HG03097 (cell line): ENCODE results near the gene STARD13.
A peak's percentile ranks its signal among the peaks of the same experiment; 100 is the strongest.

ENCODE experiments used
- ATAC-seq: cut with Tn5 transposase; IDR thresholded peaks from one replicate; pipeline ENCODE4 v1.9.1; 2021; ENCODE audit not compliant: unreplicated experiment, low FRiP score

The STARD13 gene

GRCh38 chr13:33205804-33206221, 79.7 kb downstream of the STARD13 start:
- ATAC-seq, result no peak

DNA sequence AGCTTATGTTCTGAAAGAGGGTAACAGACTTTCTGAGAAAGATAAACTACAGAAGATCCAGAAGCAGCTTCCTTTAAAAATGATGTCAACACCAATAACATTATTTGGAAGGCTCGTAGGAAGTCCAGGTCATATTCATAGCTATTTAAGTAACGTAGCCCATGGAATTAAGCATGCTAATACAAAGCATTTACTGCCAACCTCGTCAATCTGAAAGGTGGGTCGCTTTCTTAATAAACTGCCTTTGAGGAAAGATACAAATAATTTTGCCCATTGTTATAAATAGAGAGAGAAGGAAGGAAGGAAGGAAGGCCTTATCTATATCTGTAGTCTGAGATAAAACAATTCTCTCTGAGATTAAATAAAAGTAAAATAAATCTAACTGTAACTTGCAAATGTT, 80.3 kb downstream of the STARD13 start:
- ATAC-seq, result no peak

- ATAC-seq, result peak; percentile 38
These were observed 81.2 kb downstream of the STARD13 start for GRCh38 chr13:33204130-33204927.

DNA sequence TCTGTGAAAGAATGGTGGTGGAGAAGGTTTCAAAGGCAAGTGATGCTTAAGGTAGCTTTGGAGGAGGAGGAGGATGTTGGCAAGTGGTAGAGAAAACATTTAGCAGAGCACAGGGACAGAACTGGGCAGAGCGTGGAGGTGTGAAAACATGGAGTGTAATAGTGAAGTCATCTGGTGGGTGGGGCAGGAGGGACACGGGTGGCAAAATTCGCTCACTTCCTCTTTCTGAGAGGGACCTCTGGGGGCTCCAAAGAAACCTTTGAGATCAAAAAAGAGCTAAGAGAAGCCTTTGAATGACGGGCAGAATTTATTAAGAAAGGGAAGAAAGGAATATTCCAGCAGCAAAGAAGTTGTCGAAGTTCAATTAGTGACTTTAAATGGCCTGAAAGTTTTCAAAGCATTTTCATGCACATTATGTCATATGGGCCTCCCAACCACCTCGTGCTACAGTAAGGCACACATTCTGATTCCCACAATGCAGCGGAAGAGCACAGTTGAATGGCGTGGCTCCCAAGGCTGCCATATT, 82.8 kb downstream of the STARD13 start:
- no peak for ATAC-seq

DNA sequence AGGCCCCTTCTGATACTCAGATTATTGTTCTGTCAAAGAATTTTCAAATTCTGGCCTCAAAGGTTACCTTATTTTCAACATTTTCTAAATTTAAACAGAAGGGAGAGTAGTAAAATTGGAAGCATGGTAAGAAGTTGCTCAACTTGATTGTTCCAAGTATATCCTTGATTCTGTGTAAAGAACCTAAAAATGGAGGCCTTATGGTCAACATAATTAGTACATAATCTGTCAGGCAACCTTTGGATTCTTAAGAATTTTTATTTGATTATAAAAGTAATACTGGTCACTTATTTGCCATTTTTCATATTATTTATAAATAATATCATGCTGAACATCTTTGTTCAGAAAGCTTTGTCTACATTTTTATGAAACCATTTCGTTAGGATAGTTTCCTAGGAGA, 83.9 kb downstream of the STARD13 start:
- no peak for ATAC-seq

GRCh38 chr13:33199289-33199850, 86.2 kb downstream of the STARD13 start:
- no peak for ATAC-seq

GRCh38 chr13:33197541-33197971, 88.0 kb downstream of the STARD13 start:
- ATAC-seq, result no peak

DNA sequence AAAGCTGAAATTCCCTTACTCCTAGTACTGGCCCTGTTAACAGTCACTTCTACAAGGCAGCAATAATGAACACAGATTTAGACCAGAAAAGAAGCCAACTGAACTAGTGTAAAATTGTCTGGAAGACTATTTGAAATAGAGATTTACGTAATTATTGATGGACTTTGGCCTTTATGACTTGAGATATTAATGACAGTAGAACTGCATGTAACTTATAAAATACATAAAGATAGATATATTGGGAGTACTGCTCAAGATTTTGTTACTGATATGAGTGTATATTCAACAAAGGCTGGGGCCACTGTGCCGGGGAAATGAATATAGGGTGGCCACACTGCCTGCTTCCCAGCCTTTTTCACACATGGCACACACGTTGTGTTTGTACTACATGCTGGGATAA, 88.8 kb downstream of the STARD13 start:
- ATAC-seq, result no peak

DNA sequence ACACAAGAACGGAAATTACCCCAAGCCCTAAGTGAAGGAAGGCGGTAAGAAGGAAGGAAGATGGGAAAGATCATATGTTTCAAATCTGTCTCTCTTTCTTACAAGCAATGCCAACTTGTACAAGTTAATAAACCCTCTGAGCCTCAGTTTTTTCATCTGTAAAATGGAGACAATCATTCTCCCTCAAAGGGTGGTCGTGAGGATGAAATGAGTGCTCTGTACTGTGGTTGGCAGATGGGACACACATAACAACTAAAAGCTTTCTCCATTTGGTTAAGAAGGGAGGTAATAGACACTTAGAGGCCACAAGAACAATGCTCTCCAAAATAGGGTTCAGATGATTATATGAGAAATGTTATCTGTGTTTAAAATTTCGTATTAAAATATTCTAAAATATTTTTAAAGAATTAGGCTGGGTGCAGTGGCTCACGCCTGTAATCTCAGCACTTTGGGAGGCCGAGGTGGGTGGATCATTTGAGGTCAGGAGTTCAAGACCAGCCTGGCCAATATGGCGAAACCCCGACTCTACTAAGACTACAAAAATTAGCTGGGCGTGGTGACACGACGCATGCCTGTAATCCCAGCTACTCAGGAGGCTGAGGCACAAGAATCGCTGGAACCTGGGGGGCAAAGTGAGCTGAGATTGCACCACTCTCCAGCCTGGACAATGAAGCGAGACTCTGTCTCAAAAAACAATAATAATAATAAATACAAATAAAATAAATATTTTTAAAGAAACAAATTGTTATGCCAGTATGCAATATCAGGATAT, 89.7 kb downstream of the STARD13 start:
- ATAC-seq, result no peak

DNA sequence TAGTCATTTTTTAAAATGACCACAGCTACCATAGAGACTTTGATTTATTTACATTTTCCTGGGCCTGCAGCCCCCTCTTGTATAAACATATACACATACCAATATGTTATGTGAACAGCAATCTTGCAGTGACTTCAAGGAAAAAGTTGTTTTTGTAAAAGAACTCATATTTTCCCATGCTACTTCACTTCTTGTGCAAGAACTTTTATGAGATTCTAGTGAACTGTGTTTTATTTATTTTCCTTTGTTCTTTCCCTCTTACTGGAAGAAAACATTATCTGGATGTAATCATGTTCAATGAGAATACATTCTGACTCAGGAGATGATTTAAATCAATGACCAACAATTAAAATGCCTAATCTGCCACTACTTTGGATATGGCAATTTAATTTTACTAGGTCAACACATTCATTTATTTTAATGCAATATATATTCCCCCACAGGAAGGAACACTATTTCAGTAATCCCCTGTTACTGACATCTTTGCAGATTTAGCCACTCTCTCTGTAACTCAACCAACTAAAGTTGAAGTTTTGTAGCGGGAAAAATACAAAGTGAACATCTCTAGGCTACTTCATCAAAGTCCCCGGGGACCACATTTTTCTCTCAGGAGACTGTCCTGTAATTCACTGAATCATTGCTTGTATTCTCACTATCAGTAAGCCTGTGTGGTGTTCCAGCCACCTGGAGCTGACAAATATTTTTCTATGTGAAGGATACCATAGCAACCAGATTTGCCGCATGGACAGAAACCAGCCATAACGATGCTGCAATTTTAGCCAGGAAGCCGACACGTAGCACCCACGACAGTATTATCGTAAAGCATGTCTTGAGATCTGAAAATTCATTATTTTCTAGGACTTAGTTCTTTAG, 90.5 kb downstream of the STARD13 start:
- ATAC-seq, result peak; percentile 78

DNA sequence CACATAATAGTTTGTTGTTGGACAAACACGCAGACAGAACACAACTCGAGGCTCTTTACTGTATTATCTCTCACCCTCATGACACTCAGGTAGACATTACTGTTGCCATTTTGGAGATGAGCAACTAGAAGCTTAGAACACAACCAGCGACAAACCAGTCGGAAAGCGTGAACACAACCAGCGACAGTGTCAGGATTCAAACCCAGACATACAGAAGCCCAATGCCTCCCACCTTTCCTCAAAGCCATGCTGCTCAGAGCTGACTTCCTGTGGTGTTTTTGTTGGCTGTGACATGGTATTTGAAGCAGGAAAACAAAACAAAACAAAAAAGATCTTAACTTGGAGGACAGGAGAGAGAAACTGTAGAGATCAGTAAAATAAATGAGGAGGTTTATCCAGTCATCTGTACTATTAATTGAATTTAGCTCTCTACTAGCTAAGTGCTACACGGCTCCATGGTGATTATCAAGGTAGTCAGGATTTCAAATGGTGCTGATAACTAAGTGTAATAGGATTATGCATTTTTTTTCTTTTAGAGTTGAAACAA, 92.1 kb downstream of the STARD13 start:
- no peak for ATAC-seq

GRCh38 chr13:33191425-33192210, 93.9 kb downstream of the STARD13 start:
- ATAC-seq, result no peak

DNA sequence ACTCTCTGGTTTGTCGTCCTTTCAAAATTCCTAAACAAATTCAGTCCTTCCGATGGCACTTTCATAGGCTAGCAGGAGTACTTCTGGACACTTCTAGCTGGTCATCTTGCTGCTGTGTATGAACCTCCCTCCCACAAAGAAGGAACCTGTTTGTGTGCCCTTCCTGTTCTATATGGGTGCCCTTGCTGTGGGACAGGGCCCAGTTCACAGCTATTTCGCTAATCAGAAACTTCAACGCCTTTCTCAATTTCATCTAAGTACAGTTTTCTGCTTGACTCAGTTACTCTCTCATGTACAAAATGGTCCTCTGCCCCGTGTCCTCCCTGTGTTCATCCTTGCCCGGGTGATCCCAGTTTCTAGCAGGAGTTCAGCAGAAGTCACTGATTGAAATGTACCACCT, 96.1 kb downstream of the STARD13 start:
- no peak for ATAC-seq

DNA sequence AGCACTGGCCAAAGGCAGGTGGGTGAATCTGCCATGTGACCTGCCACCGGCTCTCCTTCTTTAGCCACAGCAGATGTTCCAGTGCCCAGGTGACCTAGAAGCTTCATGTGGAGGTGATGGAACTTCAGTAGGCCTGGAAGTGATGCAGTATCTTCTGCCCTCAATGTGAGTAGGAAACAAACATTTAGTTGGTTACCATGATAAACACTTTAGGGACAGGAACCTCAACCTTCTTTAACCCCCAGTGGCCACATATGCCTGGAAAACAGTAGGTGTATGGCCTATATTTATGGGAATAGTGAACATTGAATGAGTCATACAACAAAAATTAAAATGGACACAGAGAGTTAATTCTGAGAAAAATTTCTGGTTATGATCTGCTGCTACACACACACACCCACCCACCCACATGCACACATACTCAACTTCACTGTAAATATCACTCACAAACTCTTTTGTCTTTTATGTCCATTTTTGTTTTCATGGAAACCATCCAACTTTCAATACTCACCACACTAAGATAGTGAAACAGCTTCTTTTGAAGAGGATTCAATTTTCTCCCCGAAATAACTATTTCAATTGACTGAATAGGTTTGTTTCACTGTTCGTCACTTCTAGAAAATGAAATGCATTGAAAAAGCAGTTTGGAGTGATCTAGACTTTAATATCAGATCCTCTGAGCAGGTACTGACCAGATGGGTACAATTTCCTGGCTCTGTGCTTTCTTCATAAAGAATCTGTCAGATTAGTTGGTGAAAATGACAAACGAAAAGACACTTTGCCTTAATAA, 97.3 kb downstream of the STARD13 start:
- ATAC-seq, result peak; percentile 37

GRCh38 chr13:33186861-33187291, 98.7 kb downstream of the STARD13 start:
- no peak for ATAC-seq

GRCh38 chr13:33185853-33186252, 99.7 kb downstream of the STARD13 start:
- no peak for ATAC-seq

DNA sequence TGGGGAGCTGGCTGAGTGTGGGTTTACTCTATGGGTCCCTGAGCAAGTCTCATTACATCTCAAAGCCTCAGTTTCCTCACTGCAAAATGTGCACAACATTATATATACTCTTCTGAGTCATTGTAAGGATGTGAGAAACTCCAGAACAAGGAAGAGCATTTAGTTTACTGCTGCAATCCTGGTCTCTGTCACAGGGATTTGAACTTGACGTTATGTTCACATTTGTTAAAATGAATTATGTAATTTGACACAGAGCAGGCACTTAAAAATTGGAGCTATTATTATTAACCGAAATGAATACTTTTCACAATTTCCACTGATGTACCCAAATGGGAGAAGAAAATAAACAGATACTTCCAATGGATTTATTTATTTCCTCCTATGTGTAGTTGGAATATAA, 101.0 kb downstream of the STARD13 start:
- no peak for ATAC-seq

DNA sequence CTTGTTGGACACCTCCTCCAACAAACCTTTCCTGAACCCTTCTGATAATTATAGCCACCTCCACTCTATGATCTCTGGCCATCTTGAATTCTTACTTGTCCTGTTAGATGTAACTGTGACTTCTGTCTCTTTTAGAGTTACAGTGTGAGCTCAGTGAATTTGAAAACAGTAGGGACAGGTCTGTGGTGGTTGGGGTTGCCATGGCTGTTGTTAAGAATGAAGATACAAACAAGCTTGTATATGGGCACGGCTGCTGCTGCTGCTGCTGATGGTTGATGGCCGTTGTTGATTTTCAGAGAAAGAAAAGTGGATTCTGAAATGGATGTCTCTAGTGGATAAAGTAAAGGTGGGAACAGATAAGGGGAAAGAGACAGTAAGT, 101.5 kb downstream of the STARD13 start:
- no peak for ATAC-seq
